Left lung (tissue), 10 donors: ENCODE results near the gene LRMDA. TPM values are rescaled to one million over a fixed set of nuclear protein-coding genes. Genes with fewer than 3 reads are reported as not detected.

Experiments used
- ATAC-seq: fragments of 200-7000 bp; cut with Tn5 transposase; one replicate; pipeline ENCODE4 v1.9.1; 2020; ENCODE audit warnings: moderate library complexity
- DNase-seq, 4 donors: peaks; one replicate each; pipeline ENCODE4 v3.0.0-alpha.2; 2013 to 2020
- H3K27ac ChIP-seq, 2 donors: fragments of 200-600 bp; sonication (generic) in 1 of 2; one replicate each; pipeline versions ENCODE4 v1.5.0 to v1.8.0; 2020 to 2021
- H3K27me3 ChIP-seq, 2 donors: fragments of 200-600 bp; sonication (generic) in 1 of 2; one replicate each; pipeline versions ENCODE4 v1.5.0 to v1.8.0; 2020 to 2021
- H3K36me3 ChIP-seq, 2 donors: fragments of 200-600 bp; sonication (generic) in 1 of 2; one replicate each; pipeline versions ENCODE4 v1.5.0 to v1.8.0; 2020 to 2021
- H3K4me1 ChIP-seq, 2 donors: fragments of 200-600 bp; one replicate each; pipeline ENCODE4 v1.8.0; 2021
- H3K4me3 ChIP-seq, 2 donors: fragments of 200-600 bp; sonication (generic) in 1 of 2; one replicate each; pipeline versions ENCODE4 v1.5.0 to v1.8.0; 2020 to 2021; ENCODE audit warnings: mild to moderate bottlenecking in 1 of 2
- H3K9me3 ChIP-seq, 2 donors: fragments of 200-600 bp; sonication (generic) in 1 of 2; one replicate each; pipeline versions ENCODE4 v1.5.0 to v1.8.0; 2020 to 2021
- intact Hi-C, 2 donors: fragments of 100-400 bp; cut with DNase I; formaldehyde crosslinking; loops; one replicate each; pipeline versions ENCODE4 v1.11.2 to v1.14.2; 2022
- polyA plus RNA-seq, 6 donors: library from polyadenylated mRNA; unstranded; fragments of 120-200 nt; gene quantifications; one replicate each; pipeline ENCODE4 v1.2.1, GENCODE V29; 2013; ENCODE audit not compliant: insufficient read length in 6 of 6
- total RNA-seq, 2 donors: library from RNA; stranded (reverse); fragmentation: NEBNext Ultra II Directional; extraction: Animal tissue kit (Norgen Biotek cat#: 25700); gene quantifications; one replicate each; pipeline ENCODE4 v1.2.1, GENCODE V29; 2021
- TF ChIP-seq, protein P1 (sequence below), 2 donors: fragments of 200-600 bp; sonication (generic) in 1 of 2; IDR thresholded peaks; one replicate each; pipeline versions ENCODE4 v1.5.0 to v1.8.0; 2021; ENCODE audit warnings: antibody characterized with exemption in 2 of 2
- donor health status: DM: no; HTN: yes; CAD: no.
- donor health status: DM: no; HTN: no; CAD: no.

The LRMDA gene
- total and polyA plus RNA-seq, 8 donors, result 13.9 to 23.6 (median 18.7) TPM

DNA sequence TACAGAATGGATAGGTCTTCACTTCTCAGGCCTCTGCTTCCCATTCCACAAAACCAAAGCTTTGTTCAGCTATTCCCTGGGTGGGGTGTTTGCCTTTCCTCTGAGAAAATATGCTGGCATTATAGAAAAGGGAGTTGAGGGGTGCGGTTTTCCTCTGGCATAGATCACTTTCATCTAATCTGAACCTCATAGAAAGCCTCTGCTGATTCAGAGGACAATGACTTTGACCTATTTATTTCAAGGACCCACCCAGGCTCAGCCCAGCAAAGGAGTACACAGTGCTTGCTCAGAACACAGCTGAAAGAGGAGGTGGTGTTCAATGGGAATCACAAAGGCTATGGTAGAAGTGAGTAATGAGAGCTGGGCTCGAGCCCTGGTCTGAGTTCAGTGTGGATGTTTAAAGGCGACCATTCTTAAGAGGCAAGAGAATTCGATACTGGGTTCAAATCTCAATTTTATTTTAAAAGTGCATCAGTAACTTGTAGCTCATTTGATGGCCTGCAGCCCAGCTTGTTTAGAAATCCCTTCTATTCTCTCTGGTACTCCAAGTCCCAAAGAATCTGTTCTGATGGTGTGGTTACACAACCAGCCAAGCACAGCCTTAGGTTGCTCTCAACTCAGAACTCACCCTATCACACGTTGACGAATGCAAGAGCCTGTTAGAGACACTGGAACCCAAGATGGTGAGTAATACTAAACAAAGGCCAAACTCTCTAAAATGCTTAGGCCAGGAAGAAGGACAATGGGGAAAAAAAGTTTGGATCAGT is 1012.8 kb downstream of the LRMDA start:
- no peaks in the 10 kb centered on the region for H3K27me3 ChIP-seq
- no peaks in the 10 kb centered on the region for H3K4me1 ChIP-seq
- H3K36me3 ChIP-seq, result no peaks in the 10 kb centered on the region
- H3K9me3 ChIP-seq, result no peaks in the 10 kb centered on the region
- DNase-seq (no peak), ATAC-seq (peak; percentile 42)
- H3K27ac ChIP-seq, result no peak overlapping the region
- intact Hi-C loops, result no loop called here
- TF ChIP-seq, protein P1, sequence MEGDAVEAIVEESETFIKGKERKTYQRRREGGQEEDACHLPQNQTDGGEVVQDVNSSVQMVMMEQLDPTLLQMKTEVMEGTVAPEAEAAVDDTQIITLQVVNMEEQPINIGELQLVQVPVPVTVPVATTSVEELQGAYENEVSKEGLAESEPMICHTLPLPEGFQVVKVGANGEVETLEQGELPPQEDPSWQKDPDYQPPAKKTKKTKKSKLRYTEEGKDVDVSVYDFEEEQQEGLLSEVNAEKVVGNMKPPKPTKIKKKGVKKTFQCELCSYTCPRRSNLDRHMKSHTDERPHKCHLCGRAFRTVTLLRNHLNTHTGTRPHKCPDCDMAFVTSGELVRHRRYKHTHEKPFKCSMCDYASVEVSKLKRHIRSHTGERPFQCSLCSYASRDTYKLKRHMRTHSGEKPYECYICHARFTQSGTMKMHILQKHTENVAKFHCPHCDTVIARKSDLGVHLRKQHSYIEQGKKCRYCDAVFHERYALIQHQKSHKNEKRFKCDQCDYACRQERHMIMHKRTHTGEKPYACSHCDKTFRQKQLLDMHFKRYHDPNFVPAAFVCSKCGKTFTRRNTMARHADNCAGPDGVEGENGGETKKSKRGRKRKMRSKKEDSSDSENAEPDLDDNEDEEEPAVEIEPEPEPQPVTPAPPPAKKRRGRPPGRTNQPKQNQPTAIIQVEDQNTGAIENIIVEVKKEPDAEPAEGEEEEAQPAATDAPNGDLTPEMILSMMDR (IDR thresholded peaks at IDR 0.05), result no peak
- H3K4me3 ChIP-seq, result no peak overlapping the region

- intact Hi-C loops, result no loop called here
- DNase-seq, result no peak
- no peaks in the 10 kb centered on the region for H3K9me3 ChIP-seq
- ATAC-seq, result no peak
- no peaks in the 10 kb centered on the region for H3K4me1 ChIP-seq
- H3K36me3 ChIP-seq, result no peaks in the 10 kb centered on the region
- H3K4me3 ChIP-seq, result no peak overlapping the region
- H3K27me3 ChIP-seq, result no peaks in the 10 kb centered on the region
- TF ChIP-seq, protein P1 (IDR thresholded peaks at IDR 0.05), result no peak
- no peak overlapping the region for H3K27ac ChIP-seq
These were observed 1016.2 kb downstream of the LRMDA start for GRCh38 chr10:76447578-76447977.

- no peaks in the 10 kb centered on the region for H3K4me1 ChIP-seq
- H3K27ac ChIP-seq, result no peak overlapping the region
- H3K36me3 ChIP-seq, result no peaks in the 10 kb centered on the region
- H3K9me3 ChIP-seq, result no peaks in the 10 kb centered on the region
- no peaks in the 10 kb centered on the region for H3K27me3 ChIP-seq
- TF ChIP-seq, protein P1 (IDR thresholded peaks at IDR 0.05), result no peak
- intact Hi-C loops, result no loop called here
- H3K4me3 ChIP-seq, result no peak overlapping the region
- no peak for DNase-seq
- ATAC-seq, result no peak
These were observed 1020.5 kb downstream of the LRMDA start for GRCh38 chr10:76451911-76452310.

GRCh38 chr10:76453332-76453731 is 1021.9 kb downstream of the LRMDA start:
- no peaks in the 10 kb centered on the region for H3K4me1 ChIP-seq
- no peaks in the 10 kb centered on the region for H3K9me3 ChIP-seq
- intact Hi-C loops, result no loop called here
- ATAC-seq, result no peak
- H3K27me3 ChIP-seq, result no peaks in the 10 kb centered on the region
- TF ChIP-seq, protein P1 (IDR thresholded peaks at IDR 0.05), result no peak
- H3K4me3 ChIP-seq, result no peak overlapping the region
- no peak for DNase-seq
- H3K27ac ChIP-seq, result no peak overlapping the region
- no peaks in the 10 kb centered on the region for H3K36me3 ChIP-seq

DNA sequence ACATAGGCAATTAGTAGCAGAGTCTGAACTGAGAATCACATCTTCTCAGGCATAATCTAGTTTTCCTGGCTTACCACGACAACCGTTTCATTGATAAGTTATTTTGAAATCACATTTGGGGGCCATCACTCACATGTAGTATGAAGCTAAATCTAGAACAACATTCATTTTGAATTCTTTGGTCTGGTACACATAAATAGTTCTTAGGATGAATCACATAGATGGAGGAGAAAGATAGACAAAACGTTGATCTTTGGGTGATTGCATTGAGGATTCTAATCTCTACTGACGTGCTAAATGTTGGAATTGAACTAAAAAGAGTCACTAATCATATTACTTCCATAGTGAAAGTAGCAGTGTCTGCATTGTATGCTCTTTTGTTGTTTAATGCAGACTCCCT is 1022.6 kb downstream of the LRMDA start:
- no peaks in the 10 kb centered on the region for H3K27me3 ChIP-seq
- H3K36me3 ChIP-seq, result no peaks in the 10 kb centered on the region
- no peak overlapping the region for H3K4me3 ChIP-seq
- peaks cover 0 to 3% of the 10 kb centered on the region in 2 donors for H3K4me1 ChIP-seq
- H3K9me3 ChIP-seq, result no peaks in the 10 kb centered on the region
- TF ChIP-seq, protein P1 (IDR thresholded peaks at IDR 0.05), result no peak
- ATAC-seq, result no peak
- peak overlapping the region in 1 of 2 donors; percentile 6 for H3K27ac ChIP-seq
- intact Hi-C loops, result no loop called here
- no peak for DNase-seq
